CD4-positive, CD25-positive, alpha-beta regulatory T cell (primary cell): Measurements from ENCODE around the gene ATP6V0D1. TPM values are rescaled to one million over a fixed set of nuclear protein-coding genes. Genes with fewer than 3 reads are reported as not detected.

Experiments used
- ATAC-seq, 2 donors: fragments of 150-1000 bp; cut with Tn5 transposase; one replicate each; pipeline ENCODE4 v1.10.0; 2021; ENCODE audit warnings: low read depth in 2 of 2, moderate number of reproducible peaks in 2 of 2, moderate library complexity in 1 of 2
- DNase-seq, 3 donors: peaks; one replicate each; pipeline versions ENCODE4 v3.0.0 to v3.0.0-alpha.2; 2012 to 2022; ENCODE audit warnings: mixed read lengths in 1 of 3
- H3K27ac ChIP-seq: one replicate; pipeline ENCODE4 v1.7.0; 2013; ENCODE audit warnings: mild to moderate bottlenecking, low read length; ENCODE audit not compliant: insufficient read depth, poor library complexity, severe bottlenecking
- H3K27me3 ChIP-seq: one replicate; pipeline ENCODE4 v1.7.0; 2013; ENCODE audit warnings: low read length; ENCODE audit not compliant: control insufficient read depth, insufficient read depth
- H3K36me3 ChIP-seq: one replicate; pipeline ENCODE4 v1.7.0; 2013; ENCODE audit warnings: mild to moderate bottlenecking, low read length, moderate library complexity; ENCODE audit not compliant: control insufficient read depth, insufficient read depth
- H3K4me1 ChIP-seq: 2 replicates; pipeline ENCODE4 v1.7.0; 2013; ENCODE audit warnings: mild to moderate bottlenecking, low read length; ENCODE audit not compliant: insufficient read depth, control insufficient read depth, poor library complexity, severe bottlenecking
- H3K4me3 ChIP-seq: one replicate; pipeline ENCODE4 v1.7.0; 2013; ENCODE audit warnings: low read depth, mild to moderate bottlenecking, low read length, moderate library complexity
- H3K9me3 ChIP-seq, 2 experiments: 1 replicate in 1 of 2; 2 replicates in 1 of 2; pipeline ENCODE4 v1.7.0; 2013; ENCODE audit warnings: low read length in 2 of 2, mild to moderate bottlenecking in 1 of 2, moderate library complexity in 1 of 2; ENCODE audit not compliant: control insufficient read depth in 2 of 2
- H3K27ac Mint-ChIP-seq, 3 donors: one replicate each; pipeline ENCODE4 v1.8.0; 2020 to 2022; ENCODE audit warnings: mild to moderate bottlenecking in 3 of 3, mixed read lengths in 3 of 3, moderate library complexity in 2 of 3
- H3K27me3 Mint-ChIP-seq: one replicate; pipeline ENCODE4 v1.8.0; 2022; ENCODE audit warnings: mild to moderate bottlenecking, mixed read lengths
- H3K36me3 Mint-ChIP-seq: one replicate; pipeline ENCODE4 v1.8.0; 2020; ENCODE audit warnings: mixed read lengths
- H3K4me1 Mint-ChIP-seq, 4 donors: one replicate each; pipeline ENCODE4 v1.8.0; 2020 to 2022; ENCODE audit warnings: mixed read lengths in 4 of 4, mild to moderate bottlenecking in 1 of 4
- H3K4me3 Mint-ChIP-seq, 4 donors: one replicate each; pipeline ENCODE4 v1.8.0; 2020 to 2022; ENCODE audit warnings: mild to moderate bottlenecking in 4 of 4, mixed read lengths in 4 of 4, moderate library complexity in 3 of 4
- H3K9me3 Mint-ChIP-seq, 7 donors: one replicate each; pipeline ENCODE4 v1.8.0; 2020 to 2022; ENCODE audit warnings: mixed read lengths in 7 of 7, mild to moderate bottlenecking in 3 of 7, moderate library complexity in 2 of 7
- polyA plus RNA-seq, 4 donors: library from polyadenylated mRNA; unstranded; fragments of 300-500 nt; fragmentation: Illumina TruSeq; gene quantifications; one replicate each; pipeline ENCODE4 v1.2.3, GENCODE V29; 2021
- total RNA-seq: library from RNA; stranded (reverse); gene quantifications from one replicate; pipeline ENCODE4 v1.2.3, GENCODE V29; 2022

ATP6V0D1 gene
- total and polyA plus RNA-seq, 5 donors from 2014 or later: 92.5 to 141 (median 127) TPM

DNA sequence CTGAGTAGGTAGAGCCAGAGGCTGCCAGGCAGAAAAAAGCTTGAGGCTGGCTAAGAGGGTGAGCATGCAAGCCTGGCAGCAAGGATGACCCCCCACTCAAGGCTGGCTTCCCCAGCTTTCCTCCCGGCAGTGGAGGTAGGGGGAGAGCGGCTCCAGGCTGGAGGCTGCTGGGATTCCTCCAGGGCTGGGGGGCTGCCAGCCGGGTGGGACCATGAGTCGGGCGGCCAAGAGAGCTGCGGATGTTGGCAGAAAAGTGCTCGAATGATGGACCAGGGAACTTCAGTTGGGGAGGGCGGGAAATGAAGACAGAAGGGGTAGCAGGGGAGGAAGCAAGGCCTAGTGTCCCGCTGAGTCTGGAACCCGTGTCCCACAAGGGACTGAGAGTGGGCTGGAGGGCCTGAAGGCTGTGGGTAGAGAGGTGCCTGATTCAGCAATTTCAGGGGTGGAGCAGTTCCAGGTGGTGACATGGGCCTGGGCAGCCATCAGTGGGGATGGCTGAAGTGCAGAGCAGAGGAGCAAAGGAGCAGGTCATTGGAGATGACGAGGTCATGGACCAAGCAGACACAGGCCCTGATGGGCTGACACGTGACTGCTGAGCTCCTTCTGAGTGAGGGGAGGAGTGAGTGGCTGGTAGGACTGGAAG is 29.8 kb downstream of the ATP6V0D1 start:
- DNase-seq: no peak
- peaks cover 33% of the 10 kb centered on the region for H3K36me3 ChIP-seq
- H3K36me3 Mint-ChIP-seq: peaks cover 20% of the 10 kb centered on the region
- peaks cover 0 to 24% (median 15%) of the 10 kb centered on the region in 4 donors for H3K4me1 Mint-ChIP-seq
- H3K9me3 ChIP-seq: no peaks in the 10 kb centered on the region
- ATAC-seq: no peak
- H3K4me3 Mint-ChIP-seq: no peak overlapping the region
- no peaks in the 10 kb centered on the region for H3K27me3 Mint-ChIP-seq
- no peaks in the 10 kb centered on the region for H3K9me3 Mint-ChIP-seq
- no peak overlapping the region for H3K4me3 ChIP-seq
- peak overlapping the region in 1 of 3 donors; percentile 80 for H3K27ac Mint-ChIP-seq
- no peaks in the 10 kb centered on the region for H3K4me1 ChIP-seq
- H3K27me3 ChIP-seq: no peaks in the 10 kb centered on the region
- no peak overlapping the region for H3K27ac ChIP-seq

- Mint-ChIP-seq H3K36me3 (peaks cover 19% of the 10 kb centered on the region), H3K4me1 (peaks cover 0 to 16% (median 8%) of the 10 kb centered on the region in 4 donors), H3K27me3 (no peaks in the 10 kb centered on the region), H3K27ac (no peak overlapping the region), H3K4me3 (no peak overlapping the region), H3K9me3 (no peaks in the 10 kb centered on the region)
- Histone ChIP-seq H3K27ac (no peak overlapping the region), H3K9me3 (no peaks in the 10 kb centered on the region), H3K4me3 (no peak overlapping the region), H3K36me3 (peaks cover 34% of the 10 kb centered on the region), H3K27me3 (no peaks in the 10 kb centered on the region), H3K4me1 (no peaks in the 10 kb centered on the region)
- DNase-seq: no peak
- ATAC-seq: no peak
Observed at GRCh38 chr16:67449739-67450138, 31.2 kb downstream of the ATP6V0D1 start.

- Mint-ChIP-seq H3K4me3 (no peak overlapping the region), H3K36me3 (peaks cover 16% of the 10 kb centered on the region), H3K4me1 (peaks cover 0 to 13% (median 7%) of the 10 kb centered on the region in 4 donors), H3K27ac (no peak overlapping the region), H3K9me3 (no peaks in the 10 kb centered on the region), H3K27me3 (no peaks in the 10 kb centered on the region)
- H3K27me3 ChIP-seq: no peaks in the 10 kb centered on the region
- no peaks in the 10 kb centered on the region for H3K4me1 ChIP-seq
- ATAC-seq (no peak), DNase-seq (no peak)
- no peak overlapping the region for H3K4me3 ChIP-seq
- H3K9me3 ChIP-seq: no peaks in the 10 kb centered on the region
- H3K36me3 ChIP-seq: peaks cover 37% of the 10 kb centered on the region
- no peak overlapping the region for H3K27ac ChIP-seq
Observed at GRCh38 chr16:67449336-67449735, 31.6 kb downstream of the ATP6V0D1 start.

DNA sequence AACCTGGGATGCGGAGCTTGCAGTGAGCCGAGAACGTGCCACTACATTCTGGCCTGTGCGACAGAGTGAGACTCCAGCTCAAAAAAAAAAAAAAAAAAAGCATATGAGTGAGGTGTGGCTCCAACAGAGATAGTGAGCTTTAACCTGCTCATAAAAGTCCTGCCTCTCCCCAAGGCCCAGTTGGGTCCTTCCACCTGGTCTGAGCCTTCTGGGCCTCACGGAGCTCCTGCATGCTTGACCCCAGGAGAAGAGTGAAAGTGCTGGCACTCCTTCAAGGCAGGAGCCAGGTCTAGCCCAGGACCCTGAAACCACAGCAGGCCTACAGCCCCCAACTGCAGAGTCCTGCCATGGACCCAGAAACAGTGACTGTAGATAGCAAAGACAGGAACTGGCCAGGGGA is 32.4 kb downstream of the ATP6V0D1 start:
- H3K4me3 Mint-ChIP-seq: no peak overlapping the region
- Histone ChIP-seq H3K4me3 (no peak overlapping the region), H3K9me3 (no peaks in the 10 kb centered on the region), H3K27me3 (no peaks in the 10 kb centered on the region), H3K27ac (no peak overlapping the region), H3K4me1 (no peaks in the 10 kb centered on the region), H3K36me3 (peaks cover 37% of the 10 kb centered on the region)
- no peaks in the 10 kb centered on the region for H3K9me3 Mint-ChIP-seq
- no peak for ATAC-seq
- H3K27ac Mint-ChIP-seq: no peak overlapping the region
- peaks cover 0 to 8% (median 5%) of the 10 kb centered on the region in 4 donors for H3K4me1 Mint-ChIP-seq
- no peak for DNase-seq
- peaks cover 16% of the 10 kb centered on the region for H3K36me3 Mint-ChIP-seq
- H3K27me3 Mint-ChIP-seq: no peaks in the 10 kb centered on the region

DNA sequence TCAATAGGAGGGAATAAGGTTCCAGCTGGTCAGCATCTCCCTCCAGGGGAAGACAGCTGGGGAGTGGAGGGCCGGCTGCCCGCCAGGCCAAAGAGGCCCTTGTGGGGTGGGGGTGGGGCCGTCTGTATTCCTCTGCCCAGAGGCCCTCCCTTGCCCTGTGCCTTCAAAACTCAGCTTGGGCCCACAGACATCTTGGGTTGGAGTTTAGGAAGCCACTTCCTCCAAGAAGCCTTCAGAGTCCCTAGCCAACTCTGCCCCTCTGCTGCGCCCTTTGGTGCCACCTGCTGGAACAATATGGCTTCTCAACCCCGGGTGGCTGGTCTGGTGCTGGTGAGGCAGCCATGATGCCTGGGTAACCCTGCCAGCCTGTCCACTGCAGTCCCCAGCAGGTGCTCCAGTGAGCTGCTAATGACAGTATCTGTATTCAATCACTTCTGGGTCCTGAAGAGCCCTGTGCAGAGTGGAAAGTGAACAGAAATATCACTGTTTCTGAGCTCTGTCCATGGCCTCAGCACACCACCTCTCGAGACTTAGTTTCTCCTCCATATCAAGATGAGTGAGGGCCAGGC is 33.4 kb downstream of the ATP6V0D1 start:
- Histone ChIP-seq H3K27ac (no peak overlapping the region), H3K27me3 (no peaks in the 10 kb centered on the region), H3K36me3 (peaks cover 38% of the 10 kb centered on the region), H3K4me3 (no peak overlapping the region), H3K4me1 (no peaks in the 10 kb centered on the region), H3K9me3 (no peaks in the 10 kb centered on the region)
- Mint-ChIP-seq H3K36me3 (peaks cover 13% of the 10 kb centered on the region), H3K27ac (no peak overlapping the region), H3K9me3 (no peaks in the 10 kb centered on the region), H3K27me3 (no peaks in the 10 kb centered on the region), H3K4me1 (peaks cover 0 to 8% (median 5%) of the 10 kb centered on the region in 4 donors), H3K4me3 (no peak overlapping the region)
- DNase-seq: peak; percentile 13 to 80 (median 32)
- peak; percentile 38 to 50 for ATAC-seq

DNA sequence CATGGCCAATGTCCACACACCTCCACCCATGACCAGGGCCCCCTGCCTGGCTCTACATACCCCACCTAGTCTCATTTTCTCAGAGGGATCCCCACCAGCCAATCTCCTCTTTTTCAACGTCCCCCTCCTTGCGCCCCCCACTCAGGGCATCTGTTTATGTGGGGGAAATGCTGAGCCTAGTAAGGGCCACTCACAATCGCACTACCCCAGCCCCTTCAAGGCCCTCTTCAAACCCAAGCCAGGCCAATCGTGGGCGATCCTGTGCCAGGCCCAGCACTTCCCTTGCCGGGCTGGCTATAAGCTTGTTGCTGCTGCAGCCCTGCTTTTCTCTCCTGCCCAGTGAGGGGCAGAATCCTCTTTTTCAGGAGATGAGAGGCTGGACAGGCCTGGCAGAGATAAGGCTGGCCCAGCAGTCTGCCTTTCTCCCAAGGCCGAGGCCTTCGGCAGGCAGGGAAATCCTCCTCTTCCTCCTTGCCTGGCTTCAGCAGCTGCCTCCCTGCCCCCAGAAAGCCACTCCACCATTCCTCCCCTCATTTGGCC is 33.9 kb downstream of the ATP6V0D1 start:
- Mint-ChIP-seq H3K4me1 (peaks cover 0 to 8% (median 5%) of the 10 kb centered on the region in 4 donors), H3K27ac (peak overlapping the region in 1 of 3 donors; percentile 26), H3K27me3 (no peaks in the 10 kb centered on the region), H3K36me3 (peaks cover 13% of the 10 kb centered on the region), H3K4me3 (no peak overlapping the region), H3K9me3 (no peaks in the 10 kb centered on the region)
- Histone ChIP-seq H3K36me3 (peaks cover 33% of the 10 kb centered on the region), H3K4me1 (no peaks in the 10 kb centered on the region), H3K4me3 (no peak overlapping the region), H3K9me3 (no peaks in the 10 kb centered on the region), H3K27ac (no peak overlapping the region), H3K27me3 (no peaks in the 10 kb centered on the region)
- DNase-seq (no peak), ATAC-seq (no peak)

DNA sequence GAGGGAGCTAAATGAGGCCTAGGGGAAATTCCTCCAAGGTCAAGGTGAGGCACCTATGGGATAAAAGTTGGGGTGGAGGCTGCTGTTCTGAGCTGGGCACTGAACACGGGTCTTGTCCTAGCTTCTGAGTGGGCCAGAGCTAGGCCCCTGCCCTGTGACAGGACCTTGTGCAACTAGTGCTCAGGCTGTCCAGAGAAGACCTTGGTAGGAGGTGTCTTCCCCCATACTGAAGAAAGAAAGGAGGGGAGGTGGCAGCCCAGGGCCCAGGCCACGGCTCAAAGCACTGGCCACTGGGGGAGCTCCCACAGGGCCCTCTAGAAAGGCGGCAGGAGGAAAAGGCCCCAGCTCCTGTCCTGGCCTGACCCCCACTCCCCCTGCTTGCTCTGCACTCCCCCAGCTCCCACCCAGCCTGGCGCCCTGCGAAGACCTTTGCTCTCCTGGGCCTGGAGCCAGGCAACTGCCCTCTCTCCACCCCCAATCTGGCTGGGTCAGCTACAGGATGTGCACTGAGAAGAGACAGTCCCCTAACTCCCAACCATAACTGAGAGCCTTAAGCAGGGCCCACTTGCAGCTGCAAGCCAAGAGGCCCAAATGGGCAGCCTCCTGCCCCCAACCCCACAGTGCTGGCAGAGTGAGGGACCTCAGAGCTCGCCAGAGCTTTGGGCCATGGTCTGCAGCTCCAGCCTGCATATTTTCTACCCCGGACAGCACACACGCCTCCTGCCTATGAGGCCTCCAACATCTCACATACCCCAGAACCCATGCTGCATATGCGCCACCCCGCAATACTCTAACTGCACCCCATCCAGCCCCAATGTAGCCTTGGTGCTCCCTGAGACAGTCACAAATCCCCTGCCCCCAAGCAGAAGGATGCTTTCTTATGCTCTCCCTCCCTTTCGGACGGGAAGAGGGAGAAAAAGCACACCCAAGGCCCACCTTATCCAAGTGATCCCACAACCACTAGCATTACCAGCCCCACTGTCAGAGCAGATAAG is 34.7 kb downstream of the ATP6V0D1 start:
- H3K36me3 Mint-ChIP-seq: peaks cover 17% of the 10 kb centered on the region
- H3K27ac Mint-ChIP-seq: peak overlapping the region in 1 of 3 donors; percentile 42
- peaks cover 35% of the 10 kb centered on the region for H3K36me3 ChIP-seq

More for the DNA sequence above, 34.7 kb downstream of the ATP6V0D1 start:
- peaks cover 0 to 7% (median 6%) of the 10 kb centered on the region in 4 donors for H3K4me1 Mint-ChIP-seq
- DNase-seq: no peak
- H3K4me3 Mint-ChIP-seq: no peak overlapping the region
- H3K9me3 Mint-ChIP-seq: no peaks in the 10 kb centered on the region
- Histone ChIP-seq H3K4me3 (no peak overlapping the region), H3K27me3 (no peaks in the 10 kb centered on the region), H3K4me1 (no peaks in the 10 kb centered on the region), H3K9me3 (no peaks in the 10 kb centered on the region), H3K27ac (no peak overlapping the region)
- ATAC-seq: no peak
- H3K27me3 Mint-ChIP-seq: no peaks in the 10 kb centered on the region
